ENCODE results near the gene UEVLD.

Gene UEVLD

DNA sequence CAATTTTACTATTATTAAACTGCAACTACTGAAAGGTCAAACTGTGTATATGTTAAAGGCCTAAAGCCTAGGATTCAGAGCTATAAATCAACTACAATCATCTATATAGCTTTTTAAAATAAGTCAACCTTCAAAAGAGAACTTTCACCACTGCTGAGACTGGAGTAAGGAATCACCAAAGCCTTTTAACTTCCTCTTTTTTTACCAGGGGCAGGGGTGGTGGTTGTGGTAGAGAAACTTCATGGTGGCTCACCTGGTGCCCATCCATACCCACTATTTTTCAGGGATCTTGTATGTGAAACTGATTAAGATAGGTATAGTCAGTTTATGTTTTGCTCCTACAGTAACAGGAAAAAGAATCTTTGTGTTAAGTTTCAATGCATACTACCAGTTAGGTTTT lies 93.3 kb downstream of the UEVLD start:
- no peak for TF ChIP-seq KLF10 (tag by site-specific recombination; IDR thresholded peaks at IDR 0.05)
- TF ChIP-seq IKZF3 (tag by site-specific recombination; IDR thresholded peaks at IDR 0.05), result no peak
- TF ChIP-seq ZNF266 (tag by site-specific recombination; IDR thresholded peaks at IDR 0.05; ENCODE audit: low read depth), result no peak
- no peak for TF ChIP-seq SP7 (tag by site-specific recombination; IDR thresholded peaks at IDR 0.05)
- Histone ChIP-seq H3K9me3 (ENCODE audit: control insufficient read depth, insufficient read depth, low read depth, low read length) (no peaks in the 10 kb centered on the region), H3K4me3 (ENCODE audit: low read depth, low read length) (no peak overlapping the region), H3K27ac (ENCODE audit: extremely low read depth, low read depth, low read length) (no peak overlapping the region), H3K4me1 (ENCODE audit: control insufficient read depth, insufficient read depth, low read length) (peaks cover 8% of the 10 kb centered on the region; the same call in 1 of the 2 replicates), H3K36me3 (ENCODE audit: control insufficient read depth in 2 of 2, insufficient read depth in 1 of 2, low read length in 2 of 2) (peaks cover 0 to 51% of the 10 kb centered on the region in 2 experiments; a peak in 2 of 3 replicates)
- ChIA-PET CTCF (no interaction called here), POLR2A (interaction anchor here (0.7 to 1.6 kb wide), 2 partner anchors 22 to 31 kb away, joined by 4 read pairs; partner anchors contain the start of gene TSG101)

DNA sequence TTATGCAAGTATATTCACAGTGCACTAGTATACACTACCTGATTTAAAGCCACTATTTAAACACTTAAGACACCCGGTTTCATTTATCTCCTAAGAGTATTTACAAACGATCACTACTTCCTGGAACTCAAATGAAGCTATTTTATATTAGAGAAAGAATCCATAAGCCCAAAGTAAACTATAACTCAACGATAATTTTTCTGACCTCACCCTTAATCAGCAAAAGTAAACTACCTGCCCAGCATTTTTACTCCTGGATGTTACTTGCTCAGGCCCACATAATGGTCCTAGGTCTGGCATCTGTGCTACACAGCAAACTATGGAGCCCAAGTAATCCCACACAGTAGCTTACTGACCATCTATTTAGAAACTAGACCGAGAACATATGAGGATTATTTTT lies 95.2 kb downstream of the UEVLD start:
- no peak for TF ChIP-seq SP7 (tag by site-specific recombination; IDR thresholded peaks at IDR 0.05)
- TF ChIP-seq ZNF654 (tag by site-specific recombination; IDR thresholded peaks at IDR 0.05; ENCODE audit: low read depth), result no peak
- TF ChIP-seq ZNF169 (tag by site-specific recombination; IDR thresholded peaks at IDR 0.05), result no peak
- TF ChIP-seq ZNF341 (tag by site-specific recombination; IDR thresholded peaks at IDR 0.05; ENCODE audit: low read depth), result no peak
- no peak for TF ChIP-seq SALL2 (tag by site-specific recombination; IDR thresholded peaks at IDR 0.05; ENCODE audit: borderline replicate concordance)
- TF ChIP-seq ZNF354C (tag by site-specific recombination; IDR thresholded peaks at IDR 0.05; ENCODE audit: borderline replicate concordance, low read depth), result no peak
- no peak for TF ChIP-seq ZNF157 (tag by site-specific recombination; IDR thresholded peaks at IDR 0.05)
- TF ChIP-seq ZNF571 (tag by site-specific recombination; IDR thresholded peaks at IDR 0.05), result no peak
- no peak for TF ChIP-seq ZNF266 (tag by site-specific recombination; IDR thresholded peaks at IDR 0.05; ENCODE audit: low read depth)
- Histone ChIP-seq H3K36me3 (ENCODE audit: control insufficient read depth in 2 of 2, insufficient read depth in 1 of 2, low read length in 2 of 2) (peaks cover 0 to 47% of the 10 kb centered on the region in 2 experiments; a peak in 2 of 3 replicates), H3K4me1 (ENCODE audit: control insufficient read depth, insufficient read depth, low read length) (peaks cover 8% of the 10 kb centered on the region; the same call in 1 of the 2 replicates), H3K9me3 (ENCODE audit: control insufficient read depth, insufficient read depth, low read depth, low read length) (no peaks in the 10 kb centered on the region), H3K4me3 (ENCODE audit: low read depth, low read length) (no peak overlapping the region), H3K27ac (ENCODE audit: extremely low read depth, low read depth, low read length) (no peak overlapping the region)
- CTCF ChIA-PET, result interaction anchor here (0.6 to 0.7 kb wide), 3 partner anchors 30 to 201 kb away, joined by 3 read pairs; no protein-coding TSS in a partner anchor
- POLR2A ChIA-PET, result no interaction called here

DNA sequence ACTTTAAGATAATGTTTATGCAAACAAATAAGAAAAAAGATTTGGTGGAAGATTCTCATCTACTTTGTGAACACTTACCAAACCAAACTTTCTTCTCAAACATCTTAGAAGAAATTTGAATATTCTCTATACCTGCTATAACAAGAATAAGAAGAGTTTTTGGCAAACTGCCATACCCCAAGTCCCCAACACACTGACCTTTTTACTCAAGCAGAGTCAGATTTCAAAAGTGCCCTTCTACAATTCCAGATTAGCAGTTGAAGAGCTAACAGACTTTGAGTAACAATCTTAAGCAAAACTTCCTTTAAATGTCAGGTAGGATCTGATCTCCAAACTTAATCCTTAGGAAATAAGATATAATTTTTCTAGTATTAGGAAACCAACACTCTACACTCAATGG lies 95.6 kb downstream of the UEVLD start:
- ChIA-PET CTCF (interaction anchor here (0.5 to 0.7 kb wide), 2 partner anchors 24 to 103 kb away, joined by 3 read pairs; no protein-coding TSS in a partner anchor), POLR2A (no interaction called here)
- Histone ChIP-seq H3K27ac (ENCODE audit: extremely low read depth, low read depth, low read length) (no peak overlapping the region), H3K9me3 (ENCODE audit: control insufficient read depth, insufficient read depth, low read depth, low read length) (no peaks in the 10 kb centered on the region), H3K4me1 (ENCODE audit: control insufficient read depth, insufficient read depth, low read length) (peaks cover 8% of the 10 kb centered on the region; the same call in 1 of the 2 replicates), H3K36me3 (ENCODE audit: control insufficient read depth in 2 of 2, insufficient read depth in 1 of 2, low read length in 2 of 2) (peaks cover 0 to 48% of the 10 kb centered on the region in 2 experiments; a peak in 2 of 3 replicates), H3K4me3 (ENCODE audit: low read depth, low read length) (no peak overlapping the region)
- no peak for TF ChIP-seq ZNF16 (tag by site-specific recombination; IDR thresholded peaks at IDR 0.05; ENCODE audit: low read depth)
- TF ChIP-seq ZNF184 (tag by site-specific recombination; IDR thresholded peaks at IDR 0.05), result no peak
- TF ChIP-seq ZNF248 (tag by site-specific recombination; IDR thresholded peaks at IDR 0.05), result no peak
- peak; percentile 81 for TF ChIP-seq ZNF10 (tag by site-specific recombination; IDR thresholded peaks at IDR 0.05)

DNA sequence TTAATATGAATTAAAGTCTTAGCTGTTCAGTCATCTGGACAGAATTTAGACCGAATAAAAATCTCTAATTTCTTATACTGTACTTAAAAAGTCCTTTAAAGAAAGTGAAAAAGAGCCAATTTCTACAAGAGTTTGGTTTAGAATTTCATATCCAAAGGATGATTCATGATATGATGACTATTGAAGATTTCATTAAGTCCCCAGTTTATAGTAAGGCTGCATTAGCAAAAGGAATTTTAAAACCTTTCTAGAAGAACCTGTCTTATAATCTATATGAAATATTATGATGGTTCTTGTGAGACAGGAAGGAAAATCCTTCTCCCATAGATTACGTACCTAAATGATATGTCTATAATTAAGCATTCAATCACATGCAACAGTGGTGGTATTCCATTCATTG lies 96.6 kb downstream of the UEVLD start:
- Histone ChIP-seq H3K4me1 (ENCODE audit: control insufficient read depth, insufficient read depth, low read length) (peaks cover 8% of the 10 kb centered on the region; the same call in 1 of the 2 replicates), H3K36me3 (ENCODE audit: control insufficient read depth in 2 of 2, insufficient read depth in 1 of 2, low read length in 2 of 2) (peaks cover 0 to 47% of the 10 kb centered on the region in 2 experiments; a peak in 2 of 3 replicates), H3K9me3 (ENCODE audit: control insufficient read depth, insufficient read depth, low read depth, low read length) (no peaks in the 10 kb centered on the region), H3K4me3 (ENCODE audit: low read depth, low read length) (no peak overlapping the region), H3K27ac (ENCODE audit: extremely low read depth, low read depth, low read length) (no peak overlapping the region)
- CTCF ChIA-PET, result interaction anchor here (1.5 kb wide), 1 partner anchor 34 kb away, joined by 3 read pairs; no protein-coding TSS in a partner anchor
- POLR2A ChIA-PET, result no interaction called here
- TF ChIP-seq ZFP3 (tag by site-specific recombination; IDR thresholded peaks at IDR 0.05; ENCODE audit: low read depth) (no peak), SALL2 (tag by site-specific recombination; IDR thresholded peaks at IDR 0.05; ENCODE audit: borderline replicate concordance) (no peak), ZBTB1 (tag by site-specific recombination; IDR thresholded peaks at IDR 0.05) (no peak), GLIS2 (tag by site-specific recombination; IDR thresholded peaks at IDR 0.05) (no peak), ZNF645 (tag by site-specific recombination; IDR thresholded peaks at IDR 0.05) (no peak), ZNF211 (tag by site-specific recombination; IDR thresholded peaks at IDR 0.05; ENCODE audit: low read depth) (no peak), ZSCAN23 (tag by site-specific recombination; IDR thresholded peaks at IDR 0.05) (no peak), ZNF350 (tag by site-specific recombination; IDR thresholded peaks at IDR 0.05) (no peak), ZBTB49 (tag by site-specific recombination; IDR thresholded peaks at IDR 0.05; ENCODE audit: low read depth) (no peak)
- TF ChIP-seq, protein P1, sequence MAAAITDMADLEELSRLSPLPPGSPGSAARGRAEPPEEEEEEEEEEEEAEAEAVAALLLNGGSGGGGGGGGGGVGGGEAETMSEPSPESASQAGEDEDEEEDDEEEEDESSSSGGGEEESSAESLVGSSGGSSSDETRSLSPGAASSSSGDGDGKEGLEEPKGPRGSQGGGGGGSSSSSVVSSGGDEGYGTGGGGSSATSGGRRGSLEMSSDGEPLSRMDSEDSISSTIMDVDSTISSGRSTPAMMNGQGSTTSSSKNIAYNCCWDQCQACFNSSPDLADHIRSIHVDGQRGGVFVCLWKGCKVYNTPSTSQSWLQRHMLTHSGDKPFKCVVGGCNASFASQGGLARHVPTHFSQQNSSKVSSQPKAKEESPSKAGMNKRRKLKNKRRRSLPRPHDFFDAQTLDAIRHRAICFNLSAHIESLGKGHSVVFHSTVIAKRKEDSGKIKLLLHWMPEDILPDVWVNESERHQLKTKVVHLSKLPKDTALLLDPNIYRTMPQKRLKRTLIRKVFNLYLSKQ (tag by site-specific recombination; IDR thresholded peaks at IDR 0.05; ENCODE audit: borderline replicate concordance), result no peak

All from HEK293 (cell line).